ENCODE results near the gene UBE2Q2.
"Not testable (repeated sequence)": the region's sequence is repeated elsewhere in the genome, so short reads cannot be mapped to it uniquely, and the experiment has no call there.

The UBE2Q2 gene

GRCh38 chr15:75842722-75843677, at the start of gene UBE2Q2:
Gene UBE2Q2 (plus strand): TSS chr15:75843447. CDS start chr15:75843667, 220 bp downstream.
- Histone ChIP-seq H3K36me3 (ENCODE audit: insufficient read depth, low read length) (no peaks in the 10 kb centered on the region), H3K9me3 (ENCODE audit: low read depth, low read length) (no peaks in the 10 kb centered on the region), H3K9ac (ENCODE audit: insufficient read length) (peak within 1 kb of the TSS; percentile 89), H3K27ac (no peak within 1 kb of the TSS; the same call in 1 of the 2 replicates), H3K4me3 (peak within 1 kb of the TSS; percentile 97)
- TF ChIP-seq EZH2 (IDR thresholded peaks at IDR 0.05) (no peak), POLR2AphosphoS5 (IDR thresholded peaks at IDR 0.05; ENCODE audit: borderline replicate concordance, low read depth, low read length) (no peak), FOXP2 (optimal IDR thresholded peaks at IDR 0.05; ENCODE audit: control extremely low read depth, extremely low read length, insufficient read depth) (no peak)
- DNase-seq (ENCODE audit: low read depth, low spot score) = no peak

DNA sequence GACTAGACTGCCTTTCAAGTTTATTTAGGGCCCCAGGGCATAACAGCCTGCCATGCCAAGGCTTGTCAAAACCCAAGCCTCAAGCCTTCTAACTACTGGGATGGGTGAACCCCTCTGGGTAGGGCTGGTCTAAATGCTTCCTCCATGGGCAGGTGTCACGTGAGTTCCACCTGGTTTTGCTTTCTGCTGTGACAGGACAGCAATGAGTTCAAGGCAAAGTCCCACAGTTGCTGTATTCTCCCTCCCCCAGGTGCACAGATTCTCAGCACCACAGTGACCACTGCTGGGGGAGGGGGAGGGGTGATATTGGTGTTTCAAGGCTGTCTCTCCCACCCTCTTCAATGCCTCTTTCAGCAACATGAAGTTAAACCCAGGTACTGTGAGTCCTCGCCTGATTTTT, 46.9 kb upstream of the UBE2Q2 start:
- no peak for DNase-seq (ENCODE audit: low read depth, low spot score)
- H3K36me3 ChIP-seq (ENCODE audit: insufficient read depth, low read length) = no peaks in the 10 kb centered on the region
- no peak overlapping the region for H3K4me3 ChIP-seq
- no peak overlapping the region for H3K27ac ChIP-seq
- H3K9ac ChIP-seq (ENCODE audit: insufficient read length) = no peak overlapping the region
- TF ChIP-seq POLR2AphosphoS5 (IDR thresholded peaks at IDR 0.05; ENCODE audit: borderline replicate concordance, low read depth, low read length) (no peak), FOXP2 (optimal IDR thresholded peaks at IDR 0.05; ENCODE audit: control extremely low read depth, extremely low read length, insufficient read depth) (no peak), EZH2 (IDR thresholded peaks at IDR 0.05) (no peak)
- no peaks in the 10 kb centered on the region for H3K9me3 ChIP-seq (ENCODE audit: low read depth, low read length)

- not testable (repeated sequence) for DNase-seq (ENCODE audit: low read depth, low spot score)
These were observed 46.1 kb upstream of the UBE2Q2 start for GRCh38 chr15:75797146-75797545.

GRCh38 chr15:75799190-75799589, 44.1 kb upstream of the UBE2Q2 start:
- no peak overlapping the region for H3K4me3 ChIP-seq
- TF ChIP-seq FOXP2 (optimal IDR thresholded peaks at IDR 0.05; ENCODE audit: control extremely low read depth, extremely low read length, insufficient read depth) (no peak), POLR2AphosphoS5 (IDR thresholded peaks at IDR 0.05; ENCODE audit: borderline replicate concordance, low read depth, low read length) (no peak), EZH2 (IDR thresholded peaks at IDR 0.05) (no peak)
- no peaks in the 10 kb centered on the region for H3K36me3 ChIP-seq (ENCODE audit: insufficient read depth, low read length)
- DNase-seq (ENCODE audit: low read depth, low spot score) = no peak
- H3K9ac ChIP-seq (ENCODE audit: insufficient read length) = no peak overlapping the region
- H3K27ac ChIP-seq = no peak overlapping the region
- H3K9me3 ChIP-seq (ENCODE audit: low read depth, low read length) = no peaks in the 10 kb centered on the region

More at GRCh38 chr15:75797146-75797545, 46.1 kb upstream of the UBE2Q2 start:
- not testable (repeated sequence) for H3K9ac ChIP-seq (ENCODE audit: insufficient read length); H3K36me3 ChIP-seq (ENCODE audit: insufficient read depth, low read length); H3K9me3 ChIP-seq (ENCODE audit: low read depth, low read length); H3K4me3 ChIP-seq; H3K27ac ChIP-seq

GRCh38 chr15:75800409-75800808, 42.8 kb upstream of the UBE2Q2 start:
- not testable (repeated sequence) for H3K36me3 ChIP-seq (ENCODE audit: insufficient read depth, low read length); DNase-seq (ENCODE audit: low read depth, low spot score); H3K9ac ChIP-seq (ENCODE audit: insufficient read length); H3K4me3 ChIP-seq; H3K9me3 ChIP-seq (ENCODE audit: low read depth, low read length); H3K27ac ChIP-seq

- Histone ChIP-seq H3K4me3 (peak overlapping the region; percentile 78), H3K36me3 (ENCODE audit: insufficient read depth, low read length) (no peaks in the 10 kb centered on the region), H3K27ac (no peak overlapping the region), H3K9me3 (ENCODE audit: low read depth, low read length) (no peaks in the 10 kb centered on the region), H3K9ac (ENCODE audit: insufficient read length) (no peak overlapping the region)
- TF ChIP-seq EZH2 (IDR thresholded peaks at IDR 0.05) = no peak
- no peak for TF ChIP-seq POLR2AphosphoS5 (IDR thresholded peaks at IDR 0.05; ENCODE audit: borderline replicate concordance, low read depth, low read length)
- TF ChIP-seq FOXP2 (optimal IDR thresholded peaks at IDR 0.05; ENCODE audit: control extremely low read depth, extremely low read length, insufficient read depth) = no peak
- no peak for DNase-seq (ENCODE audit: low read depth, low spot score)
These were observed 41.2 kb upstream of the UBE2Q2 start for GRCh38 chr15:75801859-75802593.

- H3K9me3 ChIP-seq (ENCODE audit: low read depth, low read length); H3K27ac ChIP-seq; DNase-seq (ENCODE audit: low read depth, low spot score): not testable (repeated sequence)
These were observed 35.8 kb upstream of the UBE2Q2 start for GRCh38 chr15:75807486-75807885.

GRCh38 chr15:75808009-75808408, 35.2 kb upstream of the UBE2Q2 start:
- not testable (repeated sequence) for H3K36me3 ChIP-seq (ENCODE audit: insufficient read depth, low read length); H3K9me3 ChIP-seq (ENCODE audit: low read depth, low read length); DNase-seq (ENCODE audit: low read depth, low spot score); H3K27ac ChIP-seq; H3K9ac ChIP-seq (ENCODE audit: insufficient read length); H3K4me3 ChIP-seq

More at GRCh38 chr15:75807486-75807885, 35.8 kb upstream of the UBE2Q2 start:
- H3K36me3 ChIP-seq (ENCODE audit: insufficient read depth, low read length); H3K4me3 ChIP-seq; H3K9ac ChIP-seq (ENCODE audit: insufficient read length): not testable (repeated sequence)

DNA sequence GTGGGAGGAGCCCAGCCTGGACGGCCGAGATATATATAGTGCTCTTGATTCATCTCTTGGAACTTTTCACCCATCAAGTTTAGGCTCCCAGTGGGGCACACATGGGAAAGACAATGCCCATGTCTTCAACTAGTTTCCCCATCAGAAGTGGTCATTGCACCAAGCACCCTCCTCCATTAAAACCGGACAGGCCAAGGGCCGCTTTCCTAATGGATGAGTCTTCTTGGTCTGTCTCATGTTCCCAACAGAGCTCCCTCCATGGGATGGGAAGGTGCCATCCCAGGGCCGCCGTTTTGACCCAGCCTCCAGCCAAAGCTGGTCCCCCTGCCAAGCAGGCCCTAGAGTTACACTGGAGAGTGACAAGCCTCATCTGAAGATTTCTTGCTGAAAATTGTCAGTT, 34.7 kb upstream of the UBE2Q2 start:
- no peak overlapping the region for H3K4me3 ChIP-seq
- TF ChIP-seq EZH2 (IDR thresholded peaks at IDR 0.05) (no peak), POLR2AphosphoS5 (IDR thresholded peaks at IDR 0.05; ENCODE audit: borderline replicate concordance, low read depth, low read length) (no peak), FOXP2 (optimal IDR thresholded peaks at IDR 0.05; ENCODE audit: control extremely low read depth, extremely low read length, insufficient read depth) (no peak)
- no peak overlapping the region for H3K27ac ChIP-seq
- H3K9me3 ChIP-seq (ENCODE audit: low read depth, low read length) = no peaks in the 10 kb centered on the region
- no peaks in the 10 kb centered on the region for H3K36me3 ChIP-seq (ENCODE audit: insufficient read depth, low read length)
- DNase-seq (ENCODE audit: low read depth, low spot score) = no peak
- no peak overlapping the region for H3K9ac ChIP-seq (ENCODE audit: insufficient read length)

Measured in SK-N-MC (cell line).